CD14-positive monocyte (primary cell): ENCODE data around the gene PLXNC1. TPM values are rescaled to one million over a fixed set of nuclear protein-coding genes. Genes with fewer than 3 reads are reported as not detected.

Source experiments
- DNase-seq, 3 donors: peaks; one replicate each; pipeline ENCODE4 v3.0.0-alpha.2; 2011 to 2022
- H2AFZ ChIP-seq: 2 replicates; pipeline ENCODE4 v1.6.0; 2012; ENCODE audit warnings: mild to moderate bottlenecking, low read depth, low read length, inconsistent platforms; ENCODE audit not compliant: insufficient read depth, poor library complexity, severe bottlenecking
- H3K27ac ChIP-seq, 2 donors: 1 replicate in 1 of 2; 2 replicates in 1 of 2; pipeline ENCODE4 v1.5.1; 2012 to 2013; ENCODE audit warnings: low read length in 2 of 2, control low read depth in 1 of 2, inconsistent platforms in 1 of 2, low read depth in 1 of 2, mild to moderate bottlenecking in 1 of 2
- H3K27me3 ChIP-seq, 2 donors: one replicate each; pipeline versions ENCODE4 v1.6.0 to v1.6.1; 2011 to 2013; ENCODE audit warnings: low read length in 2 of 2; ENCODE audit not compliant: control insufficient read depth in 2 of 2, insufficient read depth in 2 of 2
- H3K36me3 ChIP-seq, 2 donors: replicated peaks in 1 of 2; 1 replicate in 1 of 2; 2 replicates in 1 of 2; pipeline versions ENCODE4 v1.5.1 to v1.6.1; 2012 to 2013; ENCODE audit warnings: low read length in 2 of 2, control low read depth in 1 of 2, inconsistent platforms in 1 of 2, mild to moderate bottlenecking in 1 of 2; ENCODE audit not compliant: insufficient read depth in 2 of 2, control insufficient read depth in 1 of 2
- H3K4me1 ChIP-seq, 2 donors: 1 replicate in 1 of 2; 2 replicates in 1 of 2; pipeline versions ENCODE4 v1.5.1 to v1.6.1; 2012 to 2013; ENCODE audit warnings: low read length in 2 of 2, control low read depth in 1 of 2, inconsistent platforms in 1 of 2, mild to moderate bottlenecking in 1 of 2, moderate library complexity in 1 of 2; ENCODE audit not compliant: insufficient read depth in 2 of 2, control insufficient read depth in 1 of 2
- H3K4me2 ChIP-seq: replicated peaks from 2 replicates; pipeline ENCODE3; 2012; ENCODE audit warnings: low read length, moderate library complexity, mild to moderate bottlenecking; ENCODE audit not compliant: poor library complexity, severe bottlenecking; ENCODE audit errors: extremely low read depth
- H3K4me3 ChIP-seq, 3 experiments: fragments of 200-600 bp in 1 of 3; sonication (generic) in 1 of 3; replicated peaks in 1 of 3; 1 replicate in 2 of 3; 2 replicates in 1 of 3; pipeline ENCODE4 v1.5.1; 2011 to 2013; ENCODE audit warnings: low read length in 3 of 3, mild to moderate bottlenecking in 3 of 3, control low read depth in 2 of 3, low read depth in 2 of 3, inconsistent platforms in 1 of 3, moderate library complexity in 1 of 3
- H3K79me2 ChIP-seq: 2 replicates; pipeline ENCODE4 v1.6.0; 2012; ENCODE audit warnings: mild to moderate bottlenecking, control low read depth, inconsistent platforms, low read length, moderate library complexity; ENCODE audit not compliant: insufficient read depth
- H3K9ac ChIP-seq: 2 replicates; pipeline ENCODE4 v1.6.0; 2017; ENCODE audit warnings: low read length, mild to moderate bottlenecking; ENCODE audit not compliant: insufficient read depth, poor library complexity, severe bottlenecking
- H3K9me3 ChIP-seq, 2 donors: replicated peaks in 1 of 2; 1 replicate in 1 of 2; 2 replicates in 1 of 2; pipeline versions ENCODE4 v1.5.1 to v1.6.1; 2012 to 2013; ENCODE audit warnings: low read length in 2 of 2, control low read depth in 1 of 2; ENCODE audit not compliant: control insufficient read depth in 1 of 2, insufficient read depth in 1 of 2
- H4K20me1 ChIP-seq: 2 replicates; pipeline ENCODE4 v1.6.0; 2012; ENCODE audit warnings: mild to moderate bottlenecking, low read length, control low read depth, moderate library complexity; ENCODE audit not compliant: insufficient read depth
- H3K27ac Mint-ChIP-seq, 7 donors: one replicate each; pipeline ENCODE4 v1.8.0; 2020; ENCODE audit warnings: mild to moderate bottlenecking in 7 of 7, mixed read lengths in 7 of 7, moderate library complexity in 6 of 7, inconsistent platforms in 2 of 7
- H3K27me3 Mint-ChIP-seq, 3 donors: one replicate each; pipeline ENCODE4 v1.8.0; 2021 to 2022; ENCODE audit warnings: low read depth in 3 of 3, mild to moderate bottlenecking in 3 of 3, mixed read lengths in 3 of 3, moderate library complexity in 3 of 3, inconsistent platforms in 1 of 3
- H3K36me3 Mint-ChIP-seq, 2 donors: one replicate each; pipeline ENCODE4 v1.8.0; 2020; ENCODE audit warnings: mixed read lengths in 2 of 2, inconsistent platforms in 1 of 2, mild to moderate bottlenecking in 1 of 2
- H3K4me1 Mint-ChIP-seq: one replicate; pipeline ENCODE4 v1.8.0; 2020; ENCODE audit warnings: mild to moderate bottlenecking, mixed read lengths
- H3K4me3 Mint-ChIP-seq, 2 donors: one replicate each; pipeline ENCODE4 v1.8.0; 2020; ENCODE audit warnings: mild to moderate bottlenecking in 2 of 2, mixed read lengths in 2 of 2, moderate library complexity in 1 of 2
- H3K9me3 Mint-ChIP-seq, 7 donors: one replicate each; pipeline ENCODE4 v1.8.0; 2020 to 2022; ENCODE audit warnings: mixed read lengths in 7 of 7, mild to moderate bottlenecking in 6 of 7, moderate library complexity in 6 of 7, inconsistent platforms in 2 of 7
- CTCF ChIP-seq: fragments of 200-600 bp; IDR thresholded peaks from one replicate; pipeline ENCODE4 v1.8.0; 2022; ENCODE audit warnings: antibody characterized with exemption, mild to moderate bottlenecking
- WGBS: methylation state at CpG from one replicate; pipeline ENCODE4 v1.1.5; 2013; ENCODE audit warnings: missing lambda C conversion rate; ENCODE audit not compliant: insufficient coverage; 5-methylcytosine and 5-hydroxymethylcytosine counted together
- intact Hi-C, 2 donors: fragments of 100-400 bp; cut with micrococcal nuclease; formaldehyde crosslinking; loops; one replicate each; pipeline versions ENCODE4 v1.15.0 to v1.15.1; 2023
- polyA plus RNA-seq, 3 donors: library from polyadenylated mRNA; depleted of rRNA in 1 of 3; unstranded in 2 of 3; stranded (reverse) in 1 of 3; fragments of 300-500 nt in 2 of 3; fragments of >200 nt in 1 of 3; fragmentation: Illumina TruSeq in 2 of 3; gene quantifications; 1 replicate in 2 of 3; 2 replicates in 1 of 3; pipeline ENCODE4 v1.2.3, GENCODE V29; 2012 to 2021

The PLXNC1 gene
- polyA plus RNA-seq, 3 donors = 14.3 to 35.2 (median 15.4) TPM

- WGBS = 0% methylated on average over 1 of the region's 5 CpGs
Measured at GRCh38 chr12:94336211-94336925, 188.0 kb downstream of the PLXNC1 start.

More at GRCh38 chr12:94336211-94336925, 188.0 kb downstream of the PLXNC1 start:
- peaks cover 15% of the 10 kb centered on the region for H3K4me1 Mint-ChIP-seq
- H3K79me2 ChIP-seq = no peaks in the 10 kb centered on the region
- no peak overlapping the region for H3K4me3 ChIP-seq
- H3K27me3 ChIP-seq = no peaks in the 10 kb centered on the region
- H3K36me3 Mint-ChIP-seq = peaks cover 12 to 16% of the 10 kb centered on the region in 2 donors
- peak; percentile 25 to 55 (median 55) for DNase-seq
- no peaks in the 10 kb centered on the region for H3K27me3 Mint-ChIP-seq
- H3K4me3 Mint-ChIP-seq = no peak overlapping the region
- H3K9ac ChIP-seq = no peak overlapping the region
- peak overlapping the region in 6 of 7 donors; percentile 8 to 65 (median 40) for H3K27ac Mint-ChIP-seq
- intact Hi-C loops = no loop called here
- H3K27ac ChIP-seq = peak overlapping the region in 1 of 2 donors; percentile 20
- H2AFZ ChIP-seq = no peak overlapping the region
- H3K4me1 ChIP-seq = peaks cover 9 to 10% of the 10 kb centered on the region in 2 donors
- no peaks in the 10 kb centered on the region for H4K20me1 ChIP-seq
- H3K9me3 ChIP-seq = no peaks in the 10 kb centered on the region
- H3K4me2 ChIP-seq = no peak overlapping the region
- no peaks in the 10 kb centered on the region for H3K9me3 Mint-ChIP-seq
- peaks cover 0 to 5% of the 10 kb centered on the region in 2 donors for H3K36me3 ChIP-seq
- TF ChIP-seq CTCF = no peak
